Hepatocyte (in vitro differentiated cells): ENCODE data around the gene ALAD.

Experiments used
- CTCF ChIP-seq: fragments of 200-600 bp; sonication (generic); IDR thresholded peaks from 2 replicates; pipeline ENCODE4 v1.5.1; 2016; ENCODE audit warnings: antibody characterized with exemption, mild to moderate bottlenecking; ENCODE audit not compliant: poor library complexity
- EZH2 ChIP-seq: fragments of 200-600 bp; sonication (generic); IDR thresholded peaks from 2 replicates; pipeline ENCODE4 v1.6.1; 2016; ENCODE audit warnings: antibody characterized with exemption, mild to moderate bottlenecking, borderline replicate concordance
- EZH2phosphoT487 ChIP-seq: fragments of 200-600 bp; sonication (generic); IDR thresholded peaks from one replicate; pipeline ENCODE4 v1.6.1; 2018; ENCODE audit warnings: antibody characterized with exemption, mild to moderate bottlenecking, low read depth, moderate library complexity; ENCODE audit not compliant: unreplicated experiment, severe bottlenecking

- TF ChIP-seq CTCF = no peak
- TF ChIP-seq EZH2 = no peak
- no peak for TF ChIP-seq EZH2phosphoT487
Observed at GRCh38 chr9:113403646-113404045, 2.6 kb upstream of the ALAD start.
